Stimulated activated CD4-positive, alpha-beta T cell treated with anti-CD3 and anti-CD28 coated beads, Interleukin-1b, Interleukin-23, amount 100 ng/mL, for 48 hours (primary cell): ENCODE data around the gene PDX1.
A peak's percentile ranks its signal among the peaks of the same experiment; 100 is the strongest.

ENCODE experiments used
- DNase-seq: peaks from one replicate; pipeline ENCODE4 v3.0.0-alpha.2; 2020

PDX1 gene

GRCh38 chr13:27922883-27923612 is 3.2 kb downstream of the PDX1 start:
- no peak for DNase-seq

- no peak for DNase-seq
Observed at GRCh38 chr13:27923794-27924528, 4.2 kb downstream of the PDX1 start.

- DNase-seq: no peak
Observed at GRCh38 chr13:27924529-27925141, 4.8 kb downstream of the PDX1 start.

- no peak for DNase-seq
Observed at GRCh38 chr13:27925220-27925991, 5.6 kb downstream of the PDX1 start.

- DNase-seq: no peak
Observed at GRCh38 chr13:27926644-27927434, 7.0 kb downstream of the PDX1 start.

GRCh38 chr13:27927444-27928352 is 7.9 kb downstream of the PDX1 start:
- no peak for DNase-seq

GRCh38 chr13:27928353-27928804 is 8.6 kb downstream of the PDX1 start:
- DNase-seq: no peak

GRCh38 chr13:27928805-27929753 is 9.3 kb downstream of the PDX1 start:
- DNase-seq: no peak

- DNase-seq: no peak
Observed at GRCh38 chr13:27929868-27930267, 10.1 kb downstream of the PDX1 start.

GRCh38 chr13:27933118-27933517 is 13.3 kb downstream of the PDX1 start:
- no peak for DNase-seq

GRCh38 chr13:27933580-27934328 is 14.0 kb downstream of the PDX1 start:
- no peak for DNase-seq

- no peak for DNase-seq
Observed at GRCh38 chr13:27942972-27943371, 23.2 kb downstream of the PDX1 start.

GRCh38 chr13:27952876-27953675 is 33.3 kb downstream of the PDX1 start:
- no peak for DNase-seq

GRCh38 chr13:27953676-27954405 is 34.0 kb downstream of the PDX1 start:
- DNase-seq: peak; percentile 63

GRCh38 chr13:27954406-27954851 is 34.6 kb downstream of the PDX1 start:
- no peak for DNase-seq

- DNase-seq: no peak
Observed at GRCh38 chr13:27955014-27955591, 35.3 kb downstream of the PDX1 start.
